ENCODE data around the gene ABHD8.

ABHD8 gene

GRCh38 chr19:17338433-17339078 lies 35.3 kb upstream of the ABHD8 start:
- ATAC-seq (replicated peaks) (no peak), DNase-seq (no peak)
- Mint-ChIP-seq H3K27ac (no peak overlapping the region), H3K4me3 (peak overlapping the region; percentile 90 to 97), H3K4me1 (ENCODE audit: low read depth in 2 of 2) (peaks cover 24 to 30% of the 10 kb centered on the region in 2 donors), H3K9me3 (no peaks in the 10 kb centered on the region), H3K27me3 (no peaks in the 10 kb centered on the region), H3K36me3 (ENCODE audit: insufficient read depth) (peaks cover 11% of the 10 kb centered on the region)

GRCh38 chr19:17337675-17338432 lies 34.6 kb upstream of the ABHD8 start:
- Mint-ChIP-seq H3K27ac (peak overlapping the region; percentile 84 to 93), H3K4me1 (ENCODE audit: low read depth in 2 of 2) (peaks cover 28 to 34% of the 10 kb centered on the region in 2 donors), H3K36me3 (ENCODE audit: insufficient read depth) (peaks cover 6% of the 10 kb centered on the region), H3K9me3 (no peaks in the 10 kb centered on the region), H3K27me3 (no peaks in the 10 kb centered on the region), H3K4me3 (peak overlapping the region; percentile 90 to 97)
- ATAC-seq (replicated peaks) (peak; percentile 6), DNase-seq (no peak)

- Mint-ChIP-seq H3K9me3 (no peaks in the 10 kb centered on the region), H3K36me3 (ENCODE audit: insufficient read depth) (peaks cover 3% of the 10 kb centered on the region), H3K4me1 (ENCODE audit: low read depth in 2 of 2) (peaks cover 28 to 37% of the 10 kb centered on the region in 2 donors), H3K27me3 (no peaks in the 10 kb centered on the region), H3K4me3 (peak within 1 kb of the TSS; percentile 90 to 97), H3K27ac (peak within 1 kb of the TSS; percentile 84 to 93)
- ATAC-seq (replicated peaks), result peak; percentile 86
- DNase-seq, result peak; percentile 92 to 96 (median 94)
These were observed 33.8 kb upstream of the ABHD8 start, which contains the start of gene GTPBP3 for GRCh38 chr19:17336872-17337674. Gene GTPBP3 (plus strand): TSS chr19:17337553. CDS start chr19:17337612, 59 bp downstream.

- H3K27ac Mint-ChIP-seq, result peak overlapping the region in 1 of 2 donors; percentile 74
- DNase-seq (no peak), ATAC-seq (replicated peaks) (no peak)
- no peaks in the 10 kb centered on the region for H3K27me3 Mint-ChIP-seq
- H3K4me1 Mint-ChIP-seq (ENCODE audit: low read depth in 2 of 2), result peaks cover 31 to 37% of the 10 kb centered on the region in 2 donors
- H3K36me3 Mint-ChIP-seq (ENCODE audit: insufficient read depth), result peaks cover 3% of the 10 kb centered on the region
- H3K9me3 Mint-ChIP-seq, result no peaks in the 10 kb centered on the region
- peak overlapping the region; percentile 90 to 97 for H3K4me3 Mint-ChIP-seq
These were observed 32.4 kb upstream of the ABHD8 start for GRCh38 chr19:17335575-17335974.

- Mint-ChIP-seq H3K4me1 (ENCODE audit: low read depth in 2 of 2) (peaks cover 33 to 37% of the 10 kb centered on the region in 2 donors), H3K4me3 (peak within 1 kb of the TSS; percentile 90 to 97), H3K9me3 (no peaks in the 10 kb centered on the region), H3K27ac (peak within 1 kb of the TSS; percentile 29 to 74), H3K36me3 (ENCODE audit: insufficient read depth) (peaks cover 2% of the 10 kb centered on the region), H3K27me3 (no peaks in the 10 kb centered on the region)
- DNase-seq, result peak; percentile 94 to 97 (median 97)
- peak; percentile 70 for ATAC-seq (replicated peaks)
These were observed 31.5 kb upstream of the ABHD8 start, which contains the start of gene ANO8 for GRCh38 chr19:17334414-17335409. Gene ANO8 (minus strand): TSS chr19:17334855. CDS start chr19:17334670, 185 bp downstream.

GRCh38 chr19:17333611-17334413 lies 30.6 kb upstream of the ABHD8 start:
- Mint-ChIP-seq H3K27ac (peak overlapping the region in 1 of 2 donors; percentile 29), H3K4me3 (peak overlapping the region; percentile 76 to 85), H3K9me3 (no peaks in the 10 kb centered on the region), H3K4me1 (ENCODE audit: low read depth in 2 of 2) (peaks cover 34 to 40% of the 10 kb centered on the region in 2 donors), H3K27me3 (no peaks in the 10 kb centered on the region), H3K36me3 (ENCODE audit: insufficient read depth) (no peaks in the 10 kb centered on the region)
- peak; percentile 53 to 56 (median 56) for DNase-seq
- peak; percentile 31 for ATAC-seq (replicated peaks)

GRCh38 chr19:17332677-17333581 lies 29.7 kb upstream of the ABHD8 start:
- Mint-ChIP-seq H3K4me1 (ENCODE audit: low read depth in 2 of 2) (peaks cover 34 to 37% of the 10 kb centered on the region in 2 donors), H3K27ac (peak overlapping the region; percentile 29 to 35), H3K36me3 (ENCODE audit: insufficient read depth) (no peaks in the 10 kb centered on the region), H3K4me3 (peak overlapping the region; percentile 49 to 57), H3K9me3 (no peaks in the 10 kb centered on the region), H3K27me3 (no peaks in the 10 kb centered on the region)
- DNase-seq (no peak), ATAC-seq (replicated peaks) (no peak)

GRCh38 chr19:17332360-17332676 lies 29.1 kb upstream of the ABHD8 start:
- DNase-seq, result no peak
- Mint-ChIP-seq H3K9me3 (no peaks in the 10 kb centered on the region), H3K4me1 (ENCODE audit: low read depth in 2 of 2) (peaks cover 30 to 31% of the 10 kb centered on the region in 2 donors), H3K27me3 (no peaks in the 10 kb centered on the region), H3K27ac (no peak overlapping the region), H3K36me3 (ENCODE audit: insufficient read depth) (no peaks in the 10 kb centered on the region), H3K4me3 (no peak overlapping the region)
- no peak for ATAC-seq (replicated peaks)

- no peak overlapping the region for H3K27ac Mint-ChIP-seq
- H3K4me1 Mint-ChIP-seq (ENCODE audit: low read depth in 2 of 2), result peaks cover 22% of the 10 kb centered on the region in 2 donors
- H3K9me3 Mint-ChIP-seq, result no peaks in the 10 kb centered on the region
- H3K36me3 Mint-ChIP-seq (ENCODE audit: insufficient read depth), result no peaks in the 10 kb centered on the region
- no peaks in the 10 kb centered on the region for H3K27me3 Mint-ChIP-seq
- peak overlapping the region; percentile 50 to 57 for H3K4me3 Mint-ChIP-seq
- ATAC-seq (replicated peaks), result no peak
- no peak for DNase-seq
These were observed 27.9 kb upstream of the ABHD8 start for GRCh38 chr19:17331045-17331558.

- no peak for ATAC-seq (replicated peaks)
- no peaks in the 10 kb centered on the region for H3K9me3 Mint-ChIP-seq
- peaks cover 21 to 22% of the 10 kb centered on the region in 2 donors for H3K4me1 Mint-ChIP-seq (ENCODE audit: low read depth in 2 of 2)
- DNase-seq, result no peak
- peak overlapping the region; percentile 76 to 83 for H3K4me3 Mint-ChIP-seq
- no peaks in the 10 kb centered on the region for H3K36me3 Mint-ChIP-seq (ENCODE audit: insufficient read depth)
- no peak overlapping the region for H3K27ac Mint-ChIP-seq
- H3K27me3 Mint-ChIP-seq, result no peaks in the 10 kb centered on the region
These were observed 27.2 kb upstream of the ABHD8 start for GRCh38 chr19:17330262-17331044.
